Skeletal muscle tissue (tissue), 4 donors: ENCODE measurements around the gene TIPARP. TPM values are rescaled to one million over a fixed set of nuclear protein-coding genes. Genes with fewer than 3 reads are reported as not detected.

ENCODE experiments used
- H3K27ac ChIP-seq: one replicate; pipeline ENCODE4 v1.7.0; 2013; ENCODE audit warnings: mild to moderate bottlenecking, low read depth, low read length, inconsistent platforms
- H3K27me3 ChIP-seq, 3 donors: one replicate each; pipeline ENCODE4 v1.7.0; 2013; ENCODE audit warnings: low read length in 3 of 3; ENCODE audit not compliant: control insufficient read depth in 3 of 3, insufficient read depth in 3 of 3
- H3K36me3 ChIP-seq, 3 donors: one replicate each; pipeline ENCODE4 v1.7.0; 2013; ENCODE audit warnings: low read length in 3 of 3; ENCODE audit not compliant: control insufficient read depth in 3 of 3, insufficient read depth in 3 of 3
- H3K4me1 ChIP-seq, 3 donors: one replicate each; pipeline ENCODE4 v1.7.0; 2013; ENCODE audit warnings: low read length in 3 of 3, mild to moderate bottlenecking in 3 of 3; ENCODE audit not compliant: control insufficient read depth in 3 of 3, insufficient read depth in 3 of 3
- H3K4me3 ChIP-seq, 3 donors: one replicate each; pipeline ENCODE4 v1.7.0; 2013; ENCODE audit warnings: low read length in 3 of 3
- H3K9ac ChIP-seq, 3 donors: one replicate each; pipeline ENCODE4 v1.7.0; 2013; ENCODE audit warnings: low read length in 3 of 3, mild to moderate bottlenecking in 3 of 3, moderate library complexity in 2 of 3, low read depth in 1 of 3
- H3K9me3 ChIP-seq, 3 donors: one replicate each; pipeline ENCODE4 v1.7.0; 2013; ENCODE audit warnings: low read length in 3 of 3; ENCODE audit not compliant: control insufficient read depth in 3 of 3
- total RNA-seq: library from RNA; depleted of rRNA; stranded (reverse); fragments of >200 nt; gene quantifications from one replicate; pipeline ENCODE4 v1.2.3, GENCODE V29; 2014
- donor health status: Osteomylitis.

The TIPARP gene
- total RNA-seq, 1 donor from 2014 or later = 15.7 TPM

DNA sequence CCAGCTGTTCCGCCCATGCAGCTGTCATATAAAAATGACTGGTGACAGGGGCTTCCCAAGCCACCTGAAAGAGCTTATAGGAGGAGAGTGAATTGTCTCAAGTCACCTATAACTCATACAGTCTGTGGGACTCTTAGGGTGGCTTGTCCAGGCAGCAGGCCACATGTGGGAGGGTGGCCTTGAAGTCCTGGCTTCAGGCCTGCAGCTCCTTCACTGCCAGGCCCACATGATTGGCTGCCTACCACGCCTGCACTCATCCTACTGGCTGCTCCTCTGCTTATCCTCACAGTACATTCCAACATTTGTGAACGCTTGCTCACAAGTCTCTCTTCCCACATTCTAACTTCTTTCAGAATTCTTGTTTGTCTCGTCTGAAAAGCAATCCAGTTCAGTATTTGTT lies 41.1 kb upstream of the TIPARP start:
- no peak overlapping the region for H3K27ac ChIP-seq
- no peak overlapping the region for H3K9ac ChIP-seq

GRCh38 chr3:156635034-156635433 lies 39.4 kb upstream of the TIPARP start:
- Histone ChIP-seq H3K27ac (no peak overlapping the region), H3K4me3 (no peak overlapping the region), H3K4me1 (peaks cover 12 to 13% (median 12%) of the 10 kb centered on the region in 3 donors), H3K27me3 (no peaks in the 10 kb centered on the region), H3K36me3 (no peaks in the 10 kb centered on the region), H3K9me3 (no peaks in the 10 kb centered on the region), H3K9ac (no peak overlapping the region)

More for the DNA sequence above, 41.1 kb upstream of the TIPARP start:
- Histone ChIP-seq H3K27me3 (no peaks in the 10 kb centered on the region), H3K4me1 (peaks cover 16 to 21% (median 21%) of the 10 kb centered on the region in 3 donors), H3K9me3 (no peaks in the 10 kb centered on the region), H3K36me3 (no peaks in the 10 kb centered on the region), H3K4me3 (no peak overlapping the region)

GRCh38 chr3:156635973-156636372 lies 38.4 kb upstream of the TIPARP start:
- H3K9me3 ChIP-seq = no peaks in the 10 kb centered on the region

DNA sequence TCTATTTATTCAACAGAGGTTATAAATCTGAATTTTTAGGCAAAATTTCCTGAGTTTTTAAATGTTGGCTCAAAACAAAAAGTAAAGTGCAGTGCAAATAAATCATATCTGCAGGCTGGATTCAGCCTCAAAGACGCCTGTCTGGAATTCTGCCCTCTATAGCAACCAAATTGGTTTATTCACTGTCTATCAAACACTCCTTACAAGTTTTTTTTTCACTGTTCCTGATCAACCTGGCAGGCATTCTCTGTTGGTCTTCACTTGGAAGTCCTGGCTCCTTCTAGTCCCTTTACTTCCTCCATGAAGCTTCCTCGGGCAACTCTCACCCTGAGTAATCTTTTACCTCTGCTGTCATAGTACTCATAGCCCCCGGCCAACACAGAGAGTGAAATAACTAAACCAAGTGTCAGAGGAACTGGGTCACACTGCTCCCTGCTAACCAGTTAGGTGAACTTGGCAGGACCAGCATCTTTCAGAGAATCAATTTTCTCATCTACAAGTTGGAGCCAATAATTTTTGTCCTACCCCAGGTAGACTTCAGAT lies 36.8 kb upstream of the TIPARP start:
- peaks cover 1 to 6% (median 3%) of the 10 kb centered on the region in 3 donors for H3K4me1 ChIP-seq
- no peaks in the 10 kb centered on the region for H3K27me3 ChIP-seq
- H3K27ac ChIP-seq = no peak overlapping the region
- H3K9ac ChIP-seq = no peak overlapping the region
- no peaks in the 10 kb centered on the region for H3K36me3 ChIP-seq
- no peaks in the 10 kb centered on the region for H3K9me3 ChIP-seq
- H3K4me3 ChIP-seq = no peak overlapping the region

More at GRCh38 chr3:156635973-156636372, 38.4 kb upstream of the TIPARP start:
- Histone ChIP-seq H3K27me3 (no peaks in the 10 kb centered on the region), H3K9ac (no peak overlapping the region), H3K36me3 (no peaks in the 10 kb centered on the region), H3K27ac (no peak overlapping the region), H3K4me3 (no peak overlapping the region), H3K4me1 (peaks cover 4 to 9% (median 6%) of the 10 kb centered on the region in 3 donors)

DNA sequence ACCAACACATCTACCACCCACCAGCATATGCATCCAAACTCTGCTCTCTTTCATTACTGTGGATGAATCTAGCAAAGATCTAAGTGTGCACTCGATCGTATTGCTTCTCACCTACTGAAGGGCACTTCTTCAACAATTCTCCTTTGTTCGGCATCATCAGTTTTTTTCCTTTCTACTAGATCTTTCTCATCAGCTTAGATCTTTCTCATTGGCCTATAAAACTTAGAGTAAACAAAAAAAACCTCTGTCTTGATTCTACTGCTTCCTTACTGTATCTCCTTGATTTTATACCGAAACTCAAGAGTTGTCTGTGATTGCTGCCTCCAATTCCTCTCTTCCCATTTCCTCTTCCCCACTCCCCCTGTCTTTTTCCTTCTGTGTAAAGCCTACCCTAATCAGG lies 36.1 kb upstream of the TIPARP start:
- Histone ChIP-seq H3K4me3 (no peak overlapping the region), H3K9ac (no peak overlapping the region)

DNA sequence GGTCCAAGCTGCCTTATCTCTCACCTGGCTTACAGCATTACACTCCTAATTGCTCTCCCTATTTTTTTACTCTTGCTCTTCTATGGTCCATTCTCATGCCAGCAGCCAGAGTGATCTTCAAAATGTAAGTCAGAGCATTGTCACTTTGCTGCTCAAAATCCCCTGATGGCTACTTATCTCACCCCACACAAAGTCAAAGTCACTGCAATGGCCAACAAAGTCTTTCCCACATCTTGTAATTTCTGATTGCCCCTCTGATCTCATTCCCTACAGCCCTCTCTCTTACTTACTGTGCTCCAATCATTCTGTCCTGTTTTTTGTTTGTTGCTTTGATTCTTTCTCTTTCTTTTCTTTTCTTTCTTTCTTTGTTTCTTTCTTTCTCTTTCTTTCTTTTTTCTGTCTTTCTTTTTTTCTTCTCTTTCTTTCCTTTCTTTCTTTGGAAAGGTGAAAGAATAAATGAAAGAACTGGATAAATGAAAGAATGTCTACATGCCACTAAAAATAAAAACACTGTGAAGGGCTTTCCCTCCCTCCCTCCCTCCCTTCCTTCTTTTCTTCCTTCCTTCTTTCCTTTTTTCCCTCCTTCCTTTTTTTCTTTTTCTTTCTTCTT lies 34.9 kb upstream of the TIPARP start:
- Histone ChIP-seq H3K36me3 (no peaks in the 10 kb centered on the region), H3K27me3 (no peaks in the 10 kb centered on the region), H3K4me3 (no peak overlapping the region), H3K27ac (no peak overlapping the region), H3K4me1 (peaks cover 7 to 15% (median 11%) of the 10 kb centered on the region in 3 donors), H3K9ac (no peak overlapping the region), H3K9me3 (no peaks in the 10 kb centered on the region)

More for the DNA sequence above, 36.1 kb upstream of the TIPARP start:
- H3K27me3 ChIP-seq = no peaks in the 10 kb centered on the region
- no peaks in the 10 kb centered on the region for H3K9me3 ChIP-seq
- no peaks in the 10 kb centered on the region for H3K36me3 ChIP-seq
- H3K4me1 ChIP-seq = peaks cover 6 to 13% (median 9%) of the 10 kb centered on the region in 3 donors
- H3K27ac ChIP-seq = no peak overlapping the region

DNA sequence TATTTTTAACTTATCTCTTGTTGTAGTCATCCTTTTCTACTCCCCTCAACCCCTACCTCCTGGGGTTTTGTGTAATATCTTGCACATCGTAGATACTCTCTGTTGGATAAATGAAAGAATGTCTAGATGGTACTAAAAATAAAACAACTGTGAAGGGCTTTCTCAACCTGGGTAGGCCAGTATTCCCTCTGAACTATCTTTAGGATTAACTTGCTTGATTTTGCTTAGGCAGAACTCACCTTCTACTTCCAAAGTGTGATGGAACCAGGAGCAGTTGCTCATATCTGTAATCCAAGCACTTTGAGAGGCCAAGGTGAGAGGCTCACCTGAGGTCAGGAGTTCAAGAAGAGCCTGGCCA lies 32.8 kb upstream of the TIPARP start:
- Histone ChIP-seq H3K4me3 (no peak overlapping the region), H3K9ac (no peak overlapping the region), H3K9me3 (no peaks in the 10 kb centered on the region), H3K4me1 (peaks cover 7 to 15% (median 11%) of the 10 kb centered on the region in 3 donors), H3K36me3 (no peaks in the 10 kb centered on the region), H3K27me3 (no peaks in the 10 kb centered on the region), H3K27ac (no peak overlapping the region)

GRCh38 chr3:156642750-156643728 lies 31.4 kb upstream of the TIPARP start:
- Histone ChIP-seq H3K27me3 (no peaks in the 10 kb centered on the region), H3K9me3 (no peaks in the 10 kb centered on the region), H3K9ac (peak overlapping the region in 1 of 3 donors; percentile 10), H3K4me1 (peaks cover 7 to 15% (median 11%) of the 10 kb centered on the region in 3 donors), H3K27ac (no peak overlapping the region), H3K36me3 (no peaks in the 10 kb centered on the region), H3K4me3 (no peak overlapping the region)

GRCh38 chr3:156643729-156644389 lies 30.5 kb upstream of the TIPARP start:
- H3K27ac ChIP-seq = no peak overlapping the region
- H3K27me3 ChIP-seq = no peaks in the 10 kb centered on the region
- H3K4me3 ChIP-seq = no peak overlapping the region
- H3K4me1 ChIP-seq = peaks cover 7 to 15% (median 11%) of the 10 kb centered on the region in 3 donors
- no peaks in the 10 kb centered on the region for H3K9me3 ChIP-seq
- H3K9ac ChIP-seq = no peak overlapping the region
- H3K36me3 ChIP-seq = no peaks in the 10 kb centered on the region
